ENCODE results near the gene THBS2.
"Not testable (repeated sequence)": the region's sequence is repeated elsewhere in the genome, so short reads cannot be mapped to it uniquely, and the experiment has no call there.

The THBS2 gene

GRCh38 chr6:169229615-169230321, 23.9 kb downstream of the THBS2 start:
- no peak for DNase-seq

- DNase-seq, result no peak
Observed at GRCh38 chr6:169227116-169227515, 26.5 kb downstream of the THBS2 start.

- DNase-seq, result no peak
Observed at GRCh38 chr6:169225887-169226286, 27.8 kb downstream of the THBS2 start.

GRCh38 chr6:169225131-169225576, 28.5 kb downstream of the THBS2 start:
- DNase-seq, result no peak

GRCh38 chr6:169224716-169225115, 28.9 kb downstream of the THBS2 start:
- no peak for DNase-seq

- DNase-seq, result no peak
Observed at GRCh38 chr6:169224185-169224695, 29.4 kb downstream of the THBS2 start.

- DNase-seq, result no peak
Observed at GRCh38 chr6:169223006-169223405, 30.6 kb downstream of the THBS2 start.

GRCh38 chr6:169222126-169222525, 31.5 kb downstream of the THBS2 start:
- no peak for DNase-seq

- DNase-seq, result no peak
Observed at GRCh38 chr6:169221264-169221663, 32.4 kb downstream of the THBS2 start.

- DNase-seq, result no peak
Observed at GRCh38 chr6:169220068-169220964, 33.3 kb downstream of the THBS2 start.

- no peak for DNase-seq
Observed at GRCh38 chr6:169217972-169218371, 35.7 kb downstream of the THBS2 start.

- DNase-seq, result no peak
Observed at GRCh38 chr6:169216830-169217229, 36.8 kb downstream of the THBS2 start.

GRCh38 chr6:169215201-169215681, 38.4 kb downstream of the THBS2 start:
- DNase-seq, result no peak

GRCh38 chr6:169214789-169215188, 38.9 kb downstream of the THBS2 start:
- DNase-seq, result not testable (repeated sequence)

- DNase-seq, result no peak
Observed at GRCh38 chr6:169213814-169214520, 39.7 kb downstream of the THBS2 start.

- DNase-seq, result peak; percentile 83
Observed at GRCh38 chr6:169212897-169213813, 40.5 kb downstream of the THBS2 start.

- no peak for DNase-seq
Observed at GRCh38 chr6:169212436-169212835, 41.2 kb downstream of the THBS2 start.

GRCh38 chr6:169211881-169212280, 41.8 kb downstream of the THBS2 start:
- no peak for DNase-seq

GRCh38 chr6:169210611-169211010, 43.0 kb downstream of the THBS2 start:
- DNase-seq, result no peak

GRCh38 chr6:169208011-169208410, 45.6 kb downstream of the THBS2 start:
- no peak for DNase-seq

- no peak for DNase-seq
Observed at GRCh38 chr6:169207482-169207881, 46.2 kb downstream of the THBS2 start.
